SK-N-SH treated with all-trans-retinoic acid at 6 μM for 48 hours (cell line): ENCODE measurements around the gene TDRD7.

Experiments
- ARNTL ChIP-seq: fragments of 450-650 bp; formaldehyde crosslinking; IDR thresholded peaks from 2 replicates; pipeline ENCODE4 v1.5.0; 2020; ENCODE audit warnings: low read depth, mild to moderate bottlenecking, moderate library complexity, borderline replicate concordance
- BACH2 ChIP-seq: fragments of 250-450 bp; sonication (Bioruptor Pico); IDR thresholded peaks from 2 replicates; pipeline ENCODE4 v1.9.0; 2021; ENCODE audit warnings: mild to moderate bottlenecking, borderline replicate concordance
- CREB5 ChIP-seq: fragments of 250-450 bp; sonication (Bioruptor Pico); IDR thresholded peaks from 2 replicates; pipeline ENCODE4 v1.5.1; 2020; ENCODE audit warnings: low read depth, mild to moderate bottlenecking, moderate library complexity
- ESRRG ChIP-seq: fragments of 250-450 bp; sonication (Bioruptor Pico); IDR thresholded peaks from 2 replicates; pipeline ENCODE4 v1.6.1; 2021; ENCODE audit warnings: mild to moderate bottlenecking
- OSR1 ChIP-seq: fragments of 250-450 bp; sonication (Bioruptor Pico); IDR thresholded peaks from 2 replicates; pipeline ENCODE4 v1.8.0; 2022; ENCODE audit warnings: moderate library complexity, mild to moderate bottlenecking, inconsistent platforms
- PATZ1 ChIP-seq: fragments of 250-450 bp; sonication (Bioruptor Pico); IDR thresholded peaks from 2 replicates; pipeline ENCODE4 v1.8.0; 2020; ENCODE audit warnings: mild to moderate bottlenecking, moderate library complexity, borderline replicate concordance
- TCF4 ChIP-seq: fragments of 250-450 bp; sonication (Bioruptor Pico); IDR thresholded peaks from 2 replicates; pipeline ENCODE4 v1.8.0; 2021; ENCODE audit warnings: mild to moderate bottlenecking, moderate library complexity, borderline replicate concordance
- TSHZ2 ChIP-seq: fragments of 250-450 bp; sonication (Bioruptor Pico); IDR thresholded peaks from 2 replicates; pipeline ENCODE4 v1.5.0; 2020; ENCODE audit warnings: mild to moderate bottlenecking, moderate library complexity
- ZFP3 ChIP-seq: fragments of 250-450 bp; sonication (Bioruptor Pico); IDR thresholded peaks from 2 replicates; pipeline ENCODE4 v1.5.0; 2020; ENCODE audit warnings: mild to moderate bottlenecking, moderate library complexity
- ZFP30 ChIP-seq: fragments of 450-650 bp; formaldehyde crosslinking; IDR thresholded peaks from 2 replicates; pipeline ENCODE4 v1.5.0; 2022; ENCODE audit warnings: mild to moderate bottlenecking, moderate library complexity

- TF ChIP-seq TCF4 = no peak
- no peak for TF ChIP-seq BACH2 (CRISPR knock-in tag)
- TF ChIP-seq PATZ1 (CRISPR knock-in tag) = no peak
- TF ChIP-seq ZFP3 = no peak
- TF ChIP-seq CREB5 = no peak
- TF ChIP-seq ZFP30 (CRISPR knock-in tag) = no peak
- TF ChIP-seq OSR1 = no peak
- TF ChIP-seq ARNTL (CRISPR knock-in tag) = no peak
- TF ChIP-seq ESRRG (CRISPR knock-in tag) = no peak
- no peak for TF ChIP-seq TSHZ2
These were observed 61.8 kb downstream of the TDRD7 start for GRCh38 chr9:97473717-97474116.
